Heart right ventricle (tissue), 16 donors: ENCODE measurements around the gene SYNPO2. TPM values are rescaled to one million over a fixed set of nuclear protein-coding genes. Genes with fewer than 3 reads are reported as not detected.
A peak's percentile ranks its signal among the peaks of the same experiment; 100 is the strongest.

Experiments
- ATAC-seq, 8 donors: fragments of 200-7000 bp; cut with Tn5 transposase; one replicate each; pipeline ENCODE4 v1.9.1; 2020; ENCODE audit warnings: mild to moderate bottlenecking in 8 of 8, moderate library complexity in 8 of 8, moderate number of reproducible peaks in 1 of 8
- DNase-seq, 2 donors: peaks; one replicate each; pipeline ENCODE4 v3.0.0-alpha.2; 2020
- H3K27ac ChIP-seq, 10 donors: fragments of 200-600 bp; sonication (generic) in 2 of 10; one replicate each; pipeline versions ENCODE4 v1.5.0 to v1.8.0; 2020 to 2022; ENCODE audit warnings: mild to moderate bottlenecking in 3 of 10
- H3K27me3 ChIP-seq, 7 donors: fragments of 200-600 bp; one replicate each; pipeline ENCODE4 v1.8.0; 2021 to 2022; ENCODE audit warnings: mild to moderate bottlenecking in 2 of 7
- H3K36me3 ChIP-seq, 9 donors: fragments of 200-600 bp; sonication (generic) in 1 of 9; one replicate each; pipeline versions ENCODE4 v1.5.0 to v1.8.0; 2020 to 2022; ENCODE audit warnings: mild to moderate bottlenecking in 2 of 9
- H3K4me1 ChIP-seq, 9 donors: fragments of 200-600 bp; sonication (generic) in 1 of 9; one replicate each; pipeline versions ENCODE4 v1.5.0 to v1.8.0; 2020 to 2022; ENCODE audit warnings: mild to moderate bottlenecking in 4 of 9
- H3K4me3 ChIP-seq, 10 donors: fragments of 200-600 bp; sonication (generic) in 2 of 10; one replicate each; pipeline versions ENCODE4 v1.5.0 to v1.8.0; 2020 to 2022; ENCODE audit warnings: mild to moderate bottlenecking in 7 of 10, moderate library complexity in 2 of 10
- H3K9me3 ChIP-seq, 11 donors: fragments of 200-600 bp in 10 of 11; sonication (generic) in 2 of 11; one replicate each; pipeline versions ENCODE4 v1.5.0 to v1.8.0; 2013 to 2022; ENCODE audit warnings: mild to moderate bottlenecking in 2 of 11, control low read depth in 1 of 11, moderate library complexity in 1 of 11
- WGBS, 2 donors: extraction: QIAGEN DNeasy Blood & Tissue Kit; methylation state at CpG; one replicate each; pipeline ENCODE4 v1.1.7; 2013; ENCODE audit warnings: inconsistent platforms in 1 of 2; 5-methylcytosine and 5-hydroxymethylcytosine counted together
- intact Hi-C, 10 donors: fragments of 100-400 bp; cut with DNase I; formaldehyde crosslinking; loops; one replicate each; pipeline versions ENCODE4 v1.11.1 to v1.14.2; 2022
- polyA plus RNA-seq, 2 donors: library from polyadenylated mRNA; stranded (reverse); fragments of 200-250 nt; gene quantifications; one replicate each; pipeline ENCODE4 v1.2.3, GENCODE V29; 2013
- total RNA-seq, 10 donors: library from RNA; stranded (reverse); fragmentation: NEBNext Ultra II Directional in 3 of 10; extraction: Animal tissue kit (Norgen Biotek cat#: 25700) in 3 of 10; gene quantifications; one replicate each; pipeline versions ENCODE4 v1.2.1 to v1.2.4, GENCODE V29; 2021 to 2023
- TF ChIP-seq, protein P1 (sequence below), 9 donors: fragments of 200-600 bp; sonication (generic) in 2 of 9; IDR thresholded peaks; one replicate each; pipeline versions ENCODE4 v1.5.0 to v1.8.0; 2021 to 2022; ENCODE audit warnings: antibody characterized with exemption in 9 of 9, mild to moderate bottlenecking in 5 of 9, moderate library complexity in 1 of 9
- donor health status: Arrhythmogenic right ventricular cardiomyopathy.
- donor health status: ischemic (EF 13 %, LVEDD 7.1; RV severe dilation, severe dysfunction).
- donor health status: healthy with polysubstance abuse.
- donor health status: DM: no; HTN: yes; CAD: no.
- donor health status: DM: no; HTN: no; CAD: no.
- donor health status: ischemic (EF 25% LVEDD 6.9; RV normal size, moderate dysfunction).
- donor health status: ischemic (EF 25% LVEDD 5.7; RV mildly dilated, moderate dysfunction).
- donor health status: healthy.
- donor health status: DM: yes; HTN: yes; CAD: no.
- donor health status: Ischemic cardiomyopathy.
- donor health status: ischemic (EF 35%, LVEDD 5.7; RV mildly dilated, moderate dysfunction).
- donor health status: nonischemic (EF 11% LVEDD 7.7; RV severe dilation, severe dysfunction).
- donor health status: DM: yes; HTN: yes; CAD: no.
- donor health status: PGD.
- donor health status: ischemic (EF 29% LVEDD 5.4; RV normal size, mild dysfunction).
- donor health status: nonischemic (EF 23%, LVEDD 6.1; RV moderate dilation, normal function).

Gene SYNPO2
- total and polyA plus RNA-seq, 12 donors = 27.5 to 405 (median 244) TPM

DNA sequence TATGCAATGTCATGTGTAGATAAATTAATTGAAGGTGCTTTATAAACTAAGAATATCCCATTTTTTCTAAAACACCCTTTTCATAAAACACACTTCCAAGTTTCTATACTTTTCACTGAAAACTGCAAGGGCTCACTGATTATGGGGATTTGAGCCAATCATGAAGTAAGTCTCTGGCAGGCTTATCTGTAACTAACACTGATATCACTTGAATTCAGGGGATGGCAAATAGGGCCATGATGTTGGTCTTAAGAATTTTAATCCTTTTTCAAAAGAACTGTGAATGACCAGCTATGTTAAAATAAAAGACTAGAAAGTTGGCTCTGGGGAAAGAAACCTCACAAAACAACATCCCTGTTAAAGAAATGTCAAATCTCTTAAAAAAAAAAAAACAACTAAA is 39.8 kb upstream of the SYNPO2 start:
- intact Hi-C loops = no loop called here
- Histone ChIP-seq H3K4me3 (no peak overlapping the region), H3K27me3 (no peaks in the 10 kb centered on the region), H3K27ac (no peak overlapping the region), H3K4me1 (peaks cover 0 to 14% (median 5%) of the 10 kb centered on the region in 9 donors), H3K9me3 (no peaks in the 10 kb centered on the region), H3K36me3 (no peaks in the 10 kb centered on the region)
- TF ChIP-seq, protein P1, sequence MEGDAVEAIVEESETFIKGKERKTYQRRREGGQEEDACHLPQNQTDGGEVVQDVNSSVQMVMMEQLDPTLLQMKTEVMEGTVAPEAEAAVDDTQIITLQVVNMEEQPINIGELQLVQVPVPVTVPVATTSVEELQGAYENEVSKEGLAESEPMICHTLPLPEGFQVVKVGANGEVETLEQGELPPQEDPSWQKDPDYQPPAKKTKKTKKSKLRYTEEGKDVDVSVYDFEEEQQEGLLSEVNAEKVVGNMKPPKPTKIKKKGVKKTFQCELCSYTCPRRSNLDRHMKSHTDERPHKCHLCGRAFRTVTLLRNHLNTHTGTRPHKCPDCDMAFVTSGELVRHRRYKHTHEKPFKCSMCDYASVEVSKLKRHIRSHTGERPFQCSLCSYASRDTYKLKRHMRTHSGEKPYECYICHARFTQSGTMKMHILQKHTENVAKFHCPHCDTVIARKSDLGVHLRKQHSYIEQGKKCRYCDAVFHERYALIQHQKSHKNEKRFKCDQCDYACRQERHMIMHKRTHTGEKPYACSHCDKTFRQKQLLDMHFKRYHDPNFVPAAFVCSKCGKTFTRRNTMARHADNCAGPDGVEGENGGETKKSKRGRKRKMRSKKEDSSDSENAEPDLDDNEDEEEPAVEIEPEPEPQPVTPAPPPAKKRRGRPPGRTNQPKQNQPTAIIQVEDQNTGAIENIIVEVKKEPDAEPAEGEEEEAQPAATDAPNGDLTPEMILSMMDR (IDR thresholded peaks at IDR 0.05) = no peak
- DNase-seq = no peak
- no peak for ATAC-seq

DNA sequence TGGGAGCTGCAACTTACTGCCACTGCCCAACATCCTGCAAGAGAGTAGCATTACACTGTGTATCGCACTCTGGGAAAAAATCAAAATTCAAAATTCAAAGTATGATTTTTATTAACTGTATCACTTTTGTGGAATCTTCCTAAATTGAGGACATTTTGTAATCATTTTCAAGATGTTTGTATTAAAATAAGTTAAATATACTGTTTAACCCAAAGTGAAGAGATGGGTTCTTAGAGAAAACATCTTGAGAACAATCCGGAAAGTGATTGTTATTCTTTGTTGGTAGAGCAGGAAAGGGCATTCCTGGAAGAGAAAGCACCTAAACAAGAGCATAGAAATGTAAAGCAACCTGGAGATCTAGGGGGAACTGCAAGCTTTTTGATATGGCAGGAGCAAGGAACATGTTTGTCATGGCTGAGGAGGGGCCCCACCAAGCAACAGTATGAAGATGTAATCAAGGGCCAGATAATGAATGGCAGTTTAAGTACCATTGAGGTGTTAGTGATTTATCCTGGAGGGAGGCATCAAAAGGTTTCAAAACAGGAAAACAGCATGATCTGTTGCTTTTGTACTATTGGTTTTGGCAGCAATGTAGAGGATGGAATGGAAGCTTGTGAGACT is 38.7 kb upstream of the SYNPO2 start:
- ATAC-seq (peak in 1 of 8 donors; percentile 14), DNase-seq (no peak)
- intact Hi-C loops = no loop called here
- Histone ChIP-seq H3K27ac (peak overlapping the region in 2 of 10 donors; percentile 59 to 67), H3K4me3 (peak overlapping the region in 9 of 10 donors; percentile 21 to 54 (median 40)), H3K9me3 (no peaks in the 10 kb centered on the region), H3K36me3 (no peaks in the 10 kb centered on the region), H3K4me1 (peaks cover 0 to 14% (median 5%) of the 10 kb centered on the region in 9 donors), H3K27me3 (no peaks in the 10 kb centered on the region)
- 92 to 94% methylated on average over 2 of the region's 2 CpGs for WGBS, 2 donors
- TF ChIP-seq, protein P1 (IDR thresholded peaks at IDR 0.05) = no peak

DNA sequence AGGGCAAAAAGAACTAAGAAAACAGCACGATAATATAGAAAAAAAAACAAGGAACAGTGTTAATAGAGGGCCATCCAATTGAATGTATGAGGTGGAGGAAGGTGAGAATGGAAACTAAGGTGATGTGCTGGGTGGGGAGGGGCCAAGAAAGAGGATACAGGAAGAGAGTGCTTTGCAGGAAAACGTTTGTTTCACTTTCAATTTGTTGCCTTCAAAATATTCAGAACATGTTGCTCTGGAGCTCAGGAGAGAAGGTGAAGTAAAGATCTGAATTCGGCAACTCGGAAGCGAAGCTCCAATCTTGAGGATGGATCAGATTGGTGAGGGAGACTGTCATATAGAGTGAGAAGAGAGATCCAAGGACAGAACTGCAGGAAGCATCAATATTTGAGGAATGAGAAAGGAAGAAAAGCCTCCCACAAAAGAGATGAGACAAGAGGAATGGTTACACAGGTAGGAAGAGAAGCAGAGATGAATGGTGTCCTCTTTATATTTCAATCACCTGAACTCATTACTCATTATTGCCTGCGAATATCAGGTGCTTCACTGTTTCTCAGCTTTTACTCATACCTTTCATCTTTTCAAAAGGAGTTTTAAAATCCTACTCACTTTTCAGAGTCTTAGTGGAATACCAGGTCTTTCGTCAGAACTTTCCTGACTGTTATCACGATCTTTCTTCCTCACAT is 38.0 kb upstream of the SYNPO2 start:
- H3K36me3 ChIP-seq = no peaks in the 10 kb centered on the region
- H3K27ac ChIP-seq = peak overlapping the region in 3 of 10 donors; percentile 2 to 67 (median 59)
- TF ChIP-seq, protein P1 (IDR thresholded peaks at IDR 0.05) = no peak
- intact Hi-C loops = no loop called here
- H3K9me3 ChIP-seq = no peaks in the 10 kb centered on the region
- ATAC-seq = peak in 6 of 8 donors; percentile 51 to 67 (median 55)
- no peak for DNase-seq
- H3K4me1 ChIP-seq = peaks cover 0 to 14% (median 5%) of the 10 kb centered on the region in 9 donors
- H3K4me3 ChIP-seq = peak overlapping the region in 9 of 10 donors; percentile 21 to 54 (median 40)
- 27 to 45% methylated on average over 8 of the region's 8 CpGs for WGBS, 2 donors
- H3K27me3 ChIP-seq = no peaks in the 10 kb centered on the region

DNA sequence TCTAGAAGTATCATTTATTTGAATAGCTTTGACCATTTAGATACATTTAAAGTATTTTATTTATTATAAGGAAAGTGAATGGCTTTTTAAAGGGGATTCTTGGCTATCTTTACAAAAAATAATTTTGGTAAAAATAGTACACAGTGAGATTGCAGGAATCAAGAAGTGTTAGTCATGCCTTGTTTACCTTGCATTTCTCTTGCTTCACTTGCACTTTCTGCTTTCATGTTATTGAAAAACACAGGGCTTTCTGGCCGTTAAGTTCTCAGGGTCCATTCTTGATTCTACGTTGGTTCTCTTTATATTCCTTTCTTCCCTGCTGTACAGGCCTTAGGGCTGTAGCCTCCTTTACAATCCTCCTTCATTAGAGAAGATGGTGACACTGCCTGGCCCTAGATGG is 30.9 kb upstream of the SYNPO2 start:
- TF ChIP-seq, protein P1 (IDR thresholded peaks at IDR 0.05) = no peak
- no peak overlapping the region for H3K4me3 ChIP-seq
- H3K36me3 ChIP-seq = no peaks in the 10 kb centered on the region
- H3K9me3 ChIP-seq = peaks cover 0 to 10% (median 0%) of the 10 kb centered on the region in 11 donors
- no peak overlapping the region for H3K27ac ChIP-seq
- 89 to 91% methylated on average over 2 of the region's 2 CpGs for WGBS, 2 donors
- no peak for DNase-seq
- H3K27me3 ChIP-seq = no peaks in the 10 kb centered on the region
- ATAC-seq = no peak
- H3K4me1 ChIP-seq = no peaks in the 10 kb centered on the region
- intact Hi-C loops = no loop called here
